Inferior parietal cortex (tissue), 1 donor: Measurements from ENCODE around the gene FERD3L.
A peak's percentile ranks its signal among the peaks of the same experiment; 100 is the strongest.
"Not testable (repeated sequence)": the region's sequence is repeated elsewhere in the genome, so short reads cannot be mapped to it uniquely, and the experiment has no call there.

Source experiments
- DNase-seq: peaks from one replicate; pipeline ENCODE4 v3.0.0-alpha.2; 2016; ENCODE audit errors: extremely low spot score

The FERD3L gene

DNA sequence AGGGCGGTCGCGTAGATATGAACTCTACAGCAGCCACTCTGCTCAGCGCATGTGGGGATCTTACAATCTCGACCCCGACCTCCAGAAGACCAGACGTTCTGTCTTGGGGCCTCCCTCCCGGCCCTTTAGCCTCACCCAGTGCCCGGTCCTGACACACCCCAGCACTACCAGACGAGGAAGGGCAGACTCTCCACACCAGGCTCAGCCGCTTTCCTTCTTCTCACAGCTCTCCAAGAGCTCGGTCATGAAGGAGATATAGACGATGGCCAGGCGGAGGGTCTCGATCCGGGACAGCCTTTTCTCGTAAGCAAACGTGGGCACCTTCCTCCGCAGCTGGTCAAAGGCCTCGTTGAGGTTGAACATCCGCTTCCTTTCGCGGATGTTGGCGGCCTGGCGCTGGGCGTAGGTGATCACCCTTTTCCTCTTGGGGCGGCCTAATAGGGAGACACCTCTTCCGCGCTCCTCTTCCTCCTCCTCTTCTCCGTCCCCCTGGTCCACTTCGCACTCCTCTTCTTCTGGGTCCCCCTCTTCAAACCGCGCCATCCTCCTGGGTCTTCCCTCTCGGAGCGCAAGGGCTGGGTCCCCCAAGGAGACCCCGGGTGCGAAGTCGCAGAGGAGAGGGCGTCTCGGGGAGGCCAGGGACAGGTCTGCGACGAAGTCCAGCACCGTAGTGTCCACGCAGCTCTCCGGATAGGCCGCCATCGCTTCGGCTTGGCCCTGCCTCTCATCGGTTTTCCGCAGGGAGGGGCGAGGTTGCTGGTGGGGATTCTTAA, at the start of gene FERD3L:
Gene FERD3L (minus strand): TSS at position 761 of the 773 bp plus-strand sequence. CDS start 59 bp downstream, at position 702.
- no peak for DNase-seq

GRCh38 chr7:19194417-19194816, 49.2 kb upstream of the FERD3L start:
- not testable (repeated sequence) for DNase-seq

- no peak for DNase-seq
These were observed 36.4 kb upstream of the FERD3L start for GRCh38 chr7:19181634-19182033.

- no peak for DNase-seq
These were observed 33.4 kb upstream of the FERD3L start for GRCh38 chr7:19178595-19178994.

DNA sequence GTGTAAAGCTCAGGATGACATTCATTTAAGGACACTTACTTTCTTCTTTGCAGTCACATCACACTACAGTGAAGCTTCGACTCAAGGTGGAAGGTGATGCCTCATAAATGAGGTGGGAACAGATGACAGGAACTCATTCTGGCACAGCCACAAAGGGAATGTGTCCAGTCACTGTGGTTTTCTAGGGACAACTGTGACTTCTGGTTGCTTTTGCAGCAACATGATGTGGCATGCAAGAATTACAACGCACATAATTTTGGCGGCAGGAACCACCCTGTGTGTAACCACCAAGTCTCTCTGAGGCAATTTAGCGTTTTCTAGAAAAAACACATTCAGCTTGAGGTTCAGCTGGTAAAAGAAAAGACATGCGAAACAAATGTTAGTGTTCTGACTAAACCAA, 32.0 kb upstream of the FERD3L start:
- DNase-seq, result no peak

DNA sequence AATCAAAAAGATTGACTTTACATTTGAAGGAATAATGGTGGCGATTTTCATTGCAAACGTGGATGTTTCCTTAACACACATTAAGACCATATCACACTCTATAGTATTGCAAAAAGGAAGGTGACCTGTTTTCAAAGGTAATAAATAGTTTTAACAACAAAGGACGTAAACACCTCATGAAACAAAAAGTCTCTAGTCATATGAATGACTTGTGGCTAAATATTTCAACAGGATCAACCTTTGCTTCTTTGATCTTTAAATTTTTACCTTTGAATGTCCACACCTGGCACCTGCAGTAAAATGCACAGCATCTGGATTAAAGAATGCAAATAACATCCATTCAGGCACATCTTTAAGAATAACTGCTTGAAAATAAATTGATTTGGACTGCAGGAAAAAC, 30.0 kb upstream of the FERD3L start:
- no peak for DNase-seq

- DNase-seq, result no peak
These were observed 16.4 kb upstream of the FERD3L start for GRCh38 chr7:19161671-19162070.

GRCh38 chr7:19146699-19147098, 1.5 kb upstream of the FERD3L start:
- no peak for DNase-seq

DNA sequence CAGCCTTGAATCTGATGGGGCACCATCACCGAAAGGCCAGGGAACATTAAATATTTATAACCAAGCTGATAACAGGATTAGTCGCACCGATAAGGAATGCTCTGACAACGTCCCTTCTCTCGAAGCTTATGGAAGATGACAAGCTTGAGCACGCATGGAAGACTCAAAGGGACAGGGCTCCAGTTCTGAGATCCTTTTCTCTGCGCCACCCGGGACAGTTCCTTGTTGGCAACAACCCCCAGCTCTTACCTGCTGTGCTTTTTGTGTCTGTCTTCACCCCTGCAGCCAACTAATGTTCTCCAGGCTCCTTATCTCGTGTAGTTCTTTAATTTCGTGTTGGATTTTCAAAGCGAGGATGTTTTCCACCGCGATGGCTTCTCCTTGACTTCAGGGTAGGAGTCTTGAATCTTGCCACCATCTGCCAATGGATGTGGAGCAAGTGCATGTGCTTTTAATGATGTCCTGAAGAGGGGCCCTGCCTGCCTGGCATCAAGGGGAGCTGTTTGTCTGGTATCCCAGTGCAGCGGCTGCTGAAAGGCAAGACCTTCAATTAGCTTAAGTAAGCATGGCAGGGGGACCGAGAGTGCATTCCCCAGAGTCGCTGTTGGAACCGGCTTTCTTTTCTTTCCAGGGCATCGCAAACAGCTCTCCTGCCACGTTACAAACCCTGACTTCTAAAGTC, 354 bp upstream of the FERD3L start:
- no peak for DNase-seq

GRCh38 chr7:19143881-19144574, 1.2 kb downstream of the FERD3L start:
- DNase-seq, result no peak

DNA sequence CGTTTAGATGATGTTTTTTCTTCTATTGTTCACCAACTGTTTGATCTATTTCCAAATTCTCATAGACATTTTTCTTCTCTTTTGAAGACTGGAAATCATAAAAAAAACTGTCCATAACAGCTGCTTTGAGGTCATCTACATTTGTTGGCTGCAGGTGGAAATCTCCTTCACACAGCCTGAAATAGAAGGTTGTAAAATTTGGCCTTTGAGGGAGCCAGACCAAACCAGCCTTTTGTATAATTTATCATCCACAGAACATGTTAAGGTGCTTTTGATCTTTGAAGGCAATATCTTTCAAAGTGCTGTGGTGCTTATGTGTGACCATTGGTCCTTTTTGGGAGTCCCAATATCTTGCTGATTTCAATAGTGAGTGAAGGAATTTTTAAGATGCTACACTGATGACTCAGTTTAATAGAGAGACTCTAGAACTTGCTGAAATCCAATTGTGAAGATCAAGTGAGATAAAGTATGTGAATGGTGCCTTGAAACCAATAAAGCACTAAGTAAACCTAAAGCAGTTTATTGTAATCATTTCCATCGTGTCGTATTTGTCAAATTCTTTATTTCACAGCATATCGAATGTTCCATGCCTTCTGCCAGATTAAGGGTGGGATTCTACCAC, 5.4 kb downstream of the FERD3L start:
- no peak for DNase-seq

GRCh38 chr7:19133886-19134285, 11.3 kb downstream of the FERD3L start:
- DNase-seq, result no peak

- no peak for DNase-seq
These were observed 11.8 kb downstream of the FERD3L start for GRCh38 chr7:19133390-19133789.

- DNase-seq, result no peak
These were observed 16.4 kb downstream of the FERD3L start for GRCh38 chr7:19128856-19129255.

GRCh38 chr7:19121977-19122588, 23.1 kb downstream of the FERD3L start:
- DNase-seq, result peak; percentile 30

DNA sequence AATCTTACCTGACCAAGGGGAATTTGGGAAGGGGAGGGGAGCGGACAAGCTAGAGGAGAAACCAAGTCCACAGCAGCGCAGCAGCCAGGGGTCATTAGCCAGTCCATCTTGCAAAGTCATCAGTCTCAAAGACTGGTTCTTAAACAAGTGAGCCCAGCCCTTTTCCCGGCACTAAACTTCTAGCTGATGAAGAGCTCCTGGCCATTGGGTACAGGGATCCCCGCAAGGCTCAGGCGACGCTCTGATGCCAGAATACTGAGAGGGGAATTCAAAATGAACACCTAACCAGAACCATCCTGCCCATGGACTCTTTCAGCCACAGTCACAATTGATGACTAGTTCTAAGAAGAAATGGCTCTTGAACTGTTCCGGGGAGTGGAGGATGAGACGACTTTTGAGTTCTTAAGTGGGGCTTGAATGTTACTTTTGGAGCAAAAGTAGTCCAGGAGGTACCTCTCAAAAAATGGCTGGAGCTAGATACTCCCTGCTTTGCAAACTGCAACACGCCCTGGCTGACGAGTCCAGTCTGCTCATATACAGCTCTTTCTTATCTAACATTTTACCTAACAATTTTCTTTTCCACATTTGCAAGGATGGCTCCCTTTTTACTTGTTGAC, 25.2 kb downstream of the FERD3L start:
- DNase-seq, result no peak

- DNase-seq, result no peak
These were observed 25.8 kb downstream of the FERD3L start for GRCh38 chr7:19119372-19119771.

DNA sequence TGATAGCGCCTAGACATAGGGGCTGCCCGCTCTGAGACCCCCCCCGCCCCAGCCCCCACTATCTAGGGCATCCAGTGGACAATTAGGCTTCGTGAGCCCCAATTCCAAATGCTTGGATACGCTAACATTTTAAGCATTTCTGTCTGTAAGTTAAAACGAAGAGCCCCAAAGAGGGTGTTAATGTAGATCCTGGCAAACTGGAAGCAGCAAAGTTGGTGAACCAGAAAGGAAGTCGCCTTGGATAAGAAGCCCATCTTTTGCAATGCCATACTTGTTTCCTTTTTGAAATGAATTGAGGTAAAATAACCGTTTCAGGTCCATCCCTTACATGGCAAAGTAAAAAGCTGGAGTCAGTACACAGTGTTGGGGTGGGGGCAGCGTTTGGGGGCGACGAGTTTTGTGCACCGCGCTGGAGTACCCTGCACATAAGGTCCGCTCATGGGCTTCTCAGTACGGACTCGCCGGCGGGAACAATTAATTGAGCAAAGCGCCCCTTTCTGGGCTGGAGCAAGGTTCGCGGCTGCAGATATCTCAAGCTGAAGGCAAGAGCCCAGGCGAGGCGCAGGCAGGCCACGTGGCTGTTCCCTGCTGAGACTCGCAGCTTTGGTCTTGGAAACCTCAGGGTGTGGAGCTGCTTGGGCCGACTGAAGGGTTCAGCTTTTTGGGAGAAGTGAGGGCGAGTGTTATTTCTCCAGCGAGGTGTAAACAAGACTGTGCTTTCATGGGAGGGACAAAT, 26.4 kb downstream of the FERD3L start:
- no peak for DNase-seq

GRCh38 chr7:19117870-19118608, 27.2 kb downstream of the FERD3L start:
- no peak for DNase-seq
